Activated naive CD4-positive, alpha-beta T cell treated with anti-CD3 and anti-CD28 coated beads, Interleukin-2, amount 10 ng/mL, durations not matched to agents 7 days and 5 days (primary cell): ENCODE data around the gene KIRREL2.
"Not testable (repeated sequence)": the region's sequence is repeated elsewhere in the genome, so short reads cannot be mapped to it uniquely, and the experiment has no call there.

ENCODE experiments used
- CTCF ChIA-PET: fragments of 350-600 bp; sonication (Branson Sonifier 250); formaldehyde crosslinking; loops from one replicate; lab custom pipeline; 2021; ENCODE audit warnings: antibody characterized with exemption; lab: Charles Lee
- DNase-seq: peaks from one replicate; pipeline ENCODE4 v3.0.0-alpha.2; 2020
- H3K27ac Mint-ChIP-seq: one replicate; pipeline ENCODE4 v1.8.0; 2021; ENCODE audit warnings: mild to moderate bottlenecking, moderate library complexity, mixed read lengths
- H3K27me3 Mint-ChIP-seq: one replicate; pipeline ENCODE4 v1.8.0; 2021; ENCODE audit warnings: mild to moderate bottlenecking, mixed read lengths
- H3K36me3 Mint-ChIP-seq: one replicate; pipeline ENCODE4 v1.8.0; 2021; ENCODE audit warnings: mixed read lengths
- H3K4me1 Mint-ChIP-seq: one replicate; pipeline ENCODE4 v1.8.0; 2021; ENCODE audit warnings: mixed read lengths
- H3K4me3 Mint-ChIP-seq: one replicate; pipeline ENCODE4 v1.8.0; 2021; ENCODE audit warnings: mild to moderate bottlenecking, moderate library complexity, mixed read lengths
- H3K9me3 Mint-ChIP-seq: one replicate; pipeline ENCODE4 v1.8.0; 2021; ENCODE audit warnings: mixed read lengths

KIRREL2 gene

DNA sequence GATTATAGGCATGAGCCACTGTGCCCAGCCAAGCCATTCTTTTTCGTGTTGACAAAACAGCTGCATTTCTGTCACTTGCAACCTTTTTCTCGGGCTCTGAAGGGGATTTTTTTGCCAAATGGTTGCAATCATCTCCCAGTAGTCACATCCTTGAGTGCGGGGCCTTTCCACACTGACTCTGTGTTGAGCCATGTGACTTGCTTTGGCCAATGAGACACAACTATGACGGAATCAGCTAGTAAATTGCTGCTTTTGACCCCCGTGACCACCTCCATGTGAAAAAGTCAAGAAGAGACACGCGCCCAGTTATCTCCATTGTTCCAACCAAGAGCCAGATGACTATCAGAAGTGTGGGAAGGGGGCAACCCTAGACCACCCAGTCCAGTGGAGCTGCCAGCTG, 22.7 kb upstream of the KIRREL2 start:
- Mint-ChIP-seq H3K4me3 (no peak overlapping the region), H3K27ac (no peak overlapping the region), H3K9me3 (peaks cover 2% of the 10 kb centered on the region), H3K36me3 (no peaks in the 10 kb centered on the region), H3K27me3 (peaks cover 42% of the 10 kb centered on the region), H3K4me1 (no peaks in the 10 kb centered on the region)
- CTCF ChIA-PET = no interaction called here
- no peak for DNase-seq

DNA sequence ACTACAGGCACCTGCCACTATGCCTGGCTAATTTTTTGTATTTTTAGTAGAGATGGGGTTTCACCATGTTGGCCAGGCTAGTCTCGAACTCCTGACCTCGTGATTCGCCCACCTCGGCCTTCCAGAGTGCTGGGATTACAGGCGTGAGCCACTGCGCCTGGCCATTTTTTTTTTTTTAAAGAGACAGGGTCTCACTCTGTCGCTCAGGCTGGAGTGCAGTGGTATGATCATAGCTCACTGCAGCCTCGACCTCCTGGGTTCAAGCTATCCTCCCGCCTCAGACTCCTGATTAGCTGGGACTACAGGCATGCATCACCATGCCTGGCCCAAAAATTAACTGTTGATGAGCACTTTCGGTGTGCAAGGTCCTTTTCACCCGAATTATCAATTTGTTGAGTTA, 20.6 kb upstream of the KIRREL2 start:
- H3K4me3 Mint-ChIP-seq, H3K27ac Mint-ChIP-seq, CTCF ChIA-PET, H3K4me1 Mint-ChIP-seq, DNase-seq, H3K9me3 Mint-ChIP-seq, H3K36me3 Mint-ChIP-seq: not testable (repeated sequence)
- peaks cover 35% of the 10 kb centered on the region for H3K27me3 Mint-ChIP-seq

DNA sequence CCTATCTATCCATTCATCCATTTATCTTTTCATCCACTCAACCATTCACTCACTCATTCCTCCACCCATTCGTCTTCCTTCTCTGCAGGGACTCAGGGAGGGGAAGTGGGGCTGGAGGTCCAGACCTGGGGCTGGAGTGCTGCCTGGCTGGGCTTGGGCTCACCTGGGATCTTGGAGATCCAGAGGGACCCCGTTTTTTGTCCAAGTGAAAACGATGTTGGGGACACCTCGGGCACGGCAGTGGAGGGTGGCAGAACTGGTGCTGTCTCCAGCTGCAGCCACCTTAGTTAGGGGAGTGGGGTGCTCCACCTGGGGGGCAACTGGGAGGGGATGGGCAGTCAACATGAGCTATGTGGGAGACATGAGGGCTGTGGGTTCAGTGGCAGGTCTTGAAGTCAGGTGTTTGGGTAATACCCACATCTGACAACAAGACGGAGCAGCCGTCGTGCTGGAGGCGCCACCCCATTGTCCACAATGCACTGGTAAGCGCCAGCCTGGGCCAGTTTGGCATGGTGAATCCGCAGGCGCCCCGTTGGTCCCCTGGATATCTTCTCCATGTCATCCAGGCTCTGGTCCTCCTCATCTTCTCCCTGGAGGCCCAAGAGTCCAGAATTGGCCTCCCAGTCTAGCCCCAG, 14.6 kb upstream of the KIRREL2 start:
- H3K36me3 Mint-ChIP-seq = peaks cover 3% of the 10 kb centered on the region
- H3K4me1 Mint-ChIP-seq = peaks cover 15% of the 10 kb centered on the region
- DNase-seq = no peak
- peaks cover 55% of the 10 kb centered on the region for H3K27me3 Mint-ChIP-seq
- no peak overlapping the region for H3K27ac Mint-ChIP-seq
- H3K9me3 Mint-ChIP-seq = peaks cover 3% of the 10 kb centered on the region
- CTCF ChIA-PET = interaction anchor here (0.6 kb wide), 1 partner anchor 251 kb away, joined by 3 read pairs; no protein-coding TSS in a partner anchor
- H3K4me3 Mint-ChIP-seq = no peak overlapping the region

DNA sequence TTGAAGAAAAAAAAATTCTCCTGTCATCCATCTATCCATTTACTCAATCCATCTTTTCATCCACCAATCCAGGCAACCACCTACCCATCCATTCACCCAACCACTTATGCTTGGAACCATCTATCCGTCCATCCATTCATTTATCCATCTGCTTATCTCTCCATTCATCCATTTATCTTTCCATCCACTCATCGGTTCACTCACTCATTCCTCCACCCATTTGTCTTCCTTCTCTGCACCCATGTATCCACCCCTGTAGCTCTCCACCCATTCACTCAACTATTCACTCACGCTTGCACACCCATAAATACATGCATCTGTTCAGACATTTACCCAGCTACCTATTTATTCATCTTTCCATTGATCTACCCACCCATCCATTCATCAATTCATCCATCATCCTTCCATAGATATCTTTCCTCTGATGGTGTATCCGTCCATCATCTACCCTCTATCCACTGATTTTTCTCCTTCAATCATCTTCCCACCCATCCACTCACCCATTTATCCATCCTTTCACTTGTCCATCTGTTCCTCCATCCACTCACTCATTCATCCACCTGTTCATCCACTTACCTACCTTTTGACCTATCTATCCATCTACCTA, 13.9 kb upstream of the KIRREL2 start:
- DNase-seq = no peak
- CTCF ChIA-PET = interaction anchor here (0.6 kb wide), 1 partner anchor 252 kb away, joined by 3 read pairs; no protein-coding TSS in a partner anchor
- Mint-ChIP-seq H3K4me3 (no peak overlapping the region), H3K4me1 (peaks cover 15% of the 10 kb centered on the region), H3K27me3 (peaks cover 58% of the 10 kb centered on the region), H3K36me3 (peaks cover 3% of the 10 kb centered on the region), H3K27ac (no peak overlapping the region), H3K9me3 (peaks cover 3% of the 10 kb centered on the region)

DNA sequence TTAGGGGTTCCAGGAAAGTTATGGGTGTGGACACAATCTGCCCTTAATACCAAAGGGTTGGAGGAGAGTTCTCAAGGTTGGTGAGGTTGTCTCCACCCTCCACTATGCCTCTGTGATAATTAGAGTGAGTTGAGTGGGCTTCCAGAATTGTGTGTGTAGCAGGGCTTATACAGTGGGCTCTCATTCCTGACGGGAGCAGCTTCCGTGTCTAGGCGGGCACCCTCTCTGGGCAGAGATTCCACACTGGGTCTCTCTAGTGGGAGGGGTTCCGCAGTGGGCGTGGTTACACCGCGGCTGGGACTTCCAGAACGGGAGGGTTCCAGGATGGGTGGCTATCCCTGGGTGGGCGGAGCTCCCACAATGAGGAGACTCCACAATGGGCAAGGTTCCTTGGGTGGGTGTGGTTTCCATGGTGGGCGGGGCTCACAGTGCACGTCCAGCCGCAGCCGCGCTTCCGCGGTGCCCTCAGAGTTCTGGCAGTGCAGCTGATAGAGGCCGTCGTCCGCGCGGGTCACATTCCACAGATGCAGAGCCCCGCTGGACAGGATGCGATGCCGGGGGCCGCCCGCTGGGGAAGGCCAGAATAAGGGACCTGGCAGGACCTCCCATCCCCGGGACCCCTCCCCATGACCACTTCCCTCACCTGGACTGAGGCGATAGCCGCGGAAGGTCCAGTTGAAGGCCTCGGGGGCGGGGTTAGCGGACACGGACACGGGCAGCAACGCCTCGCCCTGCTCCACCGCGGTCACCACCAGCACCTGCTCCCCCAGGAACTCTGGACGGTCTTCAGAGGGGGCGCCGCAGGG, 12.8 kb upstream of the KIRREL2 start:
- DNase-seq = peak; percentile 34
- H3K4me3 Mint-ChIP-seq = no peak overlapping the region
- H3K4me1 Mint-ChIP-seq = peaks cover 15% of the 10 kb centered on the region
- H3K36me3 Mint-ChIP-seq = peaks cover 3% of the 10 kb centered on the region
- H3K9me3 Mint-ChIP-seq = peaks cover 2% of the 10 kb centered on the region
- CTCF ChIA-PET = no interaction called here
- peaks cover 69% of the 10 kb centered on the region for H3K27me3 Mint-ChIP-seq
- H3K27ac Mint-ChIP-seq = no peak overlapping the region

DNA sequence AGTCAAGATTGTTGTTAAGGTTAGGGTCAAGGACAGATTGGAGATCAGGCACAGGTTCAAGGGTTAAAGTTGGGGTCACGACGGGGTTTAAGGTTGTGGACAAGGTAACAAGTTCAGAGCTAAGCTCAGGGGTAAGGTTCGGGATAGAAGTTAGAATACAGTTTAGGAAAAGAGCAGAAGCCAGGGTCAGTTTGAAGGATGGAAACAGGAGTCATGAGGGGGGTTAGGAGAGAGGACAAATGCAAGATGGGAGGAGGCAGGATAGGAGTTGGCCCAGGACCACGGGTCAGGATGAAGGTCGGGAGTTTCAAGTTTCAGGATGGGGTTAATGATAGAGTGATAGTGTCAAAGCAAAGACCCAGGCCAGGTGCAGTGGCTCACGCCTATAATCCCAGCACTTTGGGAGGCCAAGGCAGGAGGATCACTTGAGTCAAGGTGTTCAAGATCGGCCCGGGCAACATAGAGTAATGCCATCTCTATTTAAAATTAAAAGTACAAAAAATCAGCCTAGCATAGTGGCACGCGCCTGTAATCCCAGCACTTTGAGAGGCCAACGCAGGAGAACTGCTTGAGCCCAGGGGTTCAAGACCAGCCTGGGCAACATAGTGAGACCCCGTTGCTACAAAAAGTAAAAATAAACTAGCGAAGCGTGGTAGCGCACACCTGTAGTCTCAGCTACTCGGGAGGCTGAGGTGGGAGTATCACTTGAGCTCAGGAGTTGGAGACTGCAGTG, 12.1 kb upstream of the KIRREL2 start:
- H3K27me3 Mint-ChIP-seq = peaks cover 77% of the 10 kb centered on the region
- H3K27ac Mint-ChIP-seq = no peak overlapping the region
- H3K4me1 Mint-ChIP-seq = peaks cover 15% of the 10 kb centered on the region
- H3K9me3 Mint-ChIP-seq = no peaks in the 10 kb centered on the region
- H3K36me3 Mint-ChIP-seq = peaks cover 3% of the 10 kb centered on the region
- CTCF ChIA-PET = no interaction called here
- DNase-seq = no peak
- no peak overlapping the region for H3K4me3 Mint-ChIP-seq

DNA sequence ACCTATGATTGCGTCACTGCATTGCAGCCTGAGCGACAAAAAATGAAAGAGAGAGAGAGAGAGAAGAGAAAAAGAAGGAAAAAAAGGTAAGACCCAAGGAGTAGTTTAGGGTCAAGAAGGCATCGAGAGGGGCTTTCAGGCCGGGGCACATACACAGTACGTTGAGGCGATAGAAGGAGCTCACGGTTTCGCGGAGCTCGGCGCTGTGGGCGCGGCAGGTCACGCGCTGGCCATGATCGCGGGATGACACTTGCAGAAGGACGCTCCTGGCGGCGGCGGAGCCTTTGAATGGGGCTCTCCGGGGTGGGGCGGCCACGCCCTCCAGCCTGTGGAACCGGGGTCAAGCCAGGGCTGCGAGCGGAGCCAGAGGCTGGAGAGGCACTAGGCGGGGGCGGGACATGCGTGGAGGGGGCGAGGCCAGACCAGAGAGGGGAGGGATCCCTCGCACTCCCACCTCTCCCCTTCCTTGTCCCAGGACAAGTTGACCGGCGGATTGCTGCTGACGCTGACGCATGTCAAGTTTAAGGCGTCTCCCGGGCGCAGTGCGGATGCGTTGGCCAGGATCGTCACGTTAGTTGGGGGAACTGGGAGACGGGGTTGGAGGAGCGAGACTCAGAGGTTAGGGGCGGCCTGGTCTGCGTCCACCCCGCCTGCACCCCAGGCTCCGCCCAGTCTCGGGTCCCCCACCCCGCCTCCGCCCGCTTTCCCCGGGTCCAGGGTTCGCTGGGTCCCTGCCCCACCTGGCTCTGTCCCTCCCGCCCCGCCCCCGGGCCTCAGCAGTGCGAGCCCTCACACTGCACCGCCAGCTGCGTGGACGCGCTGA, 11.3 kb upstream of the KIRREL2 start:
- Mint-ChIP-seq H3K4me1 (peaks cover 15% of the 10 kb centered on the region), H3K27me3 (peaks cover 84% of the 10 kb centered on the region), H3K4me3 (peak overlapping the region; percentile 16), H3K36me3 (peaks cover 3% of the 10 kb centered on the region), H3K9me3 (no peaks in the 10 kb centered on the region), H3K27ac (no peak overlapping the region)
- peak; percentile 30 for DNase-seq
- CTCF ChIA-PET = no interaction called here

DNA sequence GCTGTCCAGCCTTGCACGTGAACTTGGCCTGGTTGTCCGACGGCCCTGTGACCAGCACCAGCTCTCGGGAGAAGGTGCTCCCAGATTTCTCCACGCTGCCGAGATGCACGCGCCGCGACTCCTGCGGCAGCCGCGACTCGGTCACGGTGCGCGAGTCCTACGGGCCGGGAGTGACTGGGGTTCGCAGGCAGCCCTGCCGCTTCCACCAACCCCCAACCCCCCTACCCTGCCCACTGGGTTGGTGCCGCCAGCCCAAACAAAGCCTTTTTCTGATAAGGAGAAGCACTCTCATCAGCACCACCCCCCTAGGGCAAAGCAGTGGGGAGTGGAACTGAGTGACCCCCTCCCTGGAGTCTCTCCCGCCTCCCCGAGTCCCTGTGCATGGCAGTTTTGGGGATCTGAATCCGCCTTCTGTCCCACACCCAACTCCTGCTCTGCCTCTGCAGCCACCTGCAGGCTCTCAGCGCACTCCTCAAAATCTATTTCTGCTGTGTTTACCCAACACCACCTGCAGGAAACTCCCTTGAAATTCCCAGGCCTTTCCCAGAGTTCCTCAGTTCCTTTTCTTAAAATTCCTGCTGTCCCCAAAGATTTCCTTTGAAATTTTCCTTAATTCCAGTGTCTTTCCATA, 10.6 kb upstream of the KIRREL2 start:
- H3K27me3 Mint-ChIP-seq = peaks cover 91% of the 10 kb centered on the region
- peaks cover 3% of the 10 kb centered on the region for H3K36me3 Mint-ChIP-seq
- no peaks in the 10 kb centered on the region for H3K9me3 Mint-ChIP-seq
- CTCF ChIA-PET = no interaction called here
- DNase-seq = no peak
- peak overlapping the region; percentile 4 for H3K4me3 Mint-ChIP-seq
- peak overlapping the region; percentile 26 for H3K27ac Mint-ChIP-seq
- peaks cover 15% of the 10 kb centered on the region for H3K4me1 Mint-ChIP-seq

DNA sequence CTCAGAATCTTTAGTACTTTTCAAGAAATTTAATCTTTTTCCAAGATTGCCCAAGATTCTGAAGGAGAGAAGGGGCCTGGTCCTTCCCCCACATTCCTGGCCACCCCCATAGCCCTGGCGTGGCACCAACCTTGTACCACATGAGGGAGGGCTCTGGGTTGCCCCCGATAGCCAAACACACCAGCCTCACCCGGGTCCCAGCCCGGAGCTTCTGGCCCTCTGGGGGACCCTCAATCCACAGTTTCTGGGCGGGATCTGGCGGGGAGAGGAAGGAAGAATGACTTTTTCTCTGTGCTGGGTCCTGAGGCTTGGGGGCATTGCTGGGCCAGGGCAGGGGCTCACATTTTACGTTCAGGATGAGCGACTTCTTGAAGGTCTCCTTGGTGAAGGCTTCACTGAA, 8.8 kb upstream of the KIRREL2 start:
- peaks cover 15% of the 10 kb centered on the region for H3K4me1 Mint-ChIP-seq

DNA sequence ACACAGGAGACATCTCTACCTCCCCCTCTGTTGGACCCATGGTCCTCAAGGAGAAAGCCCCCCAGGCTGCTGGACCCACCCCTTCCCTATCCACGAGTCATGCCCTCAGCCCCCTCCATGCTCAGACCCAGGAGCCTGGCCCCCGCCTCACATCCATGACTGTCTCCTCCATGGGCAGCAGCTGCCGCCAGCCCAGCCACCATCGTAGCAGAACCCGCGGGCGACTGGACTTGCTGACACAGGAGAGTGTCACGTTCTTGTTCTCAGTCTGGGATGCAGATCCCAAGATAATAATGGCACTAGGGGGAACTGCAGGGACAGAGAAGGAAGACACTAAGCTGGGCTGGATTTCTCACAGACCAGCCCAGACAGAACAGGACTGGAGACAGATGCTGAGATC, 8.2 kb upstream of the KIRREL2 start:
- CTCF ChIA-PET = no interaction called here
- peaks cover 3% of the 10 kb centered on the region for H3K36me3 Mint-ChIP-seq
- H3K4me1 Mint-ChIP-seq = peaks cover 15% of the 10 kb centered on the region
- H3K4me3 Mint-ChIP-seq = no peak overlapping the region
- no peaks in the 10 kb centered on the region for H3K9me3 Mint-ChIP-seq
- DNase-seq = no peak
- H3K27ac Mint-ChIP-seq = no peak overlapping the region
- peaks cover 99% of the 10 kb centered on the region for H3K27me3 Mint-ChIP-seq

More for the DNA sequence above, 8.8 kb upstream of the KIRREL2 start:
- DNase-seq = no peak
- Mint-ChIP-seq H3K9me3 (no peaks in the 10 kb centered on the region), H3K36me3 (peaks cover 3% of the 10 kb centered on the region), H3K27ac (no peak overlapping the region), H3K4me3 (no peak overlapping the region), H3K27me3 (peaks cover 99% of the 10 kb centered on the region)
- CTCF ChIA-PET = no interaction called here

DNA sequence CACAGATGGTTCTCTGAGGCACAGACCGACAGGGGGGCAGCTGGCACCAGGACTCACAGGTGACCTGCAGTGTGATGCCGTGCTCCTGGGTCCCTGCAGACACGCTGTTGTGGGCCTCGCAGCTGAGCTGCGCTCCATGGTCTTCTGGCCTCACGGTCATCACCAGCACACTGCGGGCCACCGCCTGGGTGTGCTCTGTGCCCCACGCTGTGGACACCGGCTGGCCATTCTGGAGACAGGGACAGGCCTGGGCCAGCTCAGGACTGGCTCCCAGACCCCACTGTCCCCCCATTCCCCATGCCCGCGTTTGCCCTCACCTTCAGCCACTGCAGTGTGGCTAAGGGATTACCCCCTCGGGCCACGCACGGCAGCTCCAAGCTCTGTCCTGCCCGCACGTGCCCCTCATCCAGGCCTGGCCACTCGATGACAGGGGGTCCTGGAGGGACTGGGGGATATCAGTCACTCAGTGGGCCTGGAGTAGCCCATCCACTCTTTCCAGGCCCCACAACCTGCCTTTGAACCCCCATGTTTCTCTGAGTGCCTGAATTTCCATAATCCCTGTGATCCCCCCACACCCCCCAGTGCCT, 7.7 kb upstream of the KIRREL2 start:
- H3K4me3 Mint-ChIP-seq = no peak overlapping the region
- H3K9me3 Mint-ChIP-seq = no peaks in the 10 kb centered on the region
- H3K27ac Mint-ChIP-seq = no peak overlapping the region
- H3K4me1 Mint-ChIP-seq = peaks cover 15% of the 10 kb centered on the region
- no peak for DNase-seq
- peaks cover 3% of the 10 kb centered on the region for H3K36me3 Mint-ChIP-seq
- CTCF ChIA-PET = no interaction called here
- H3K27me3 Mint-ChIP-seq = peaks cover 97% of the 10 kb centered on the region

DNA sequence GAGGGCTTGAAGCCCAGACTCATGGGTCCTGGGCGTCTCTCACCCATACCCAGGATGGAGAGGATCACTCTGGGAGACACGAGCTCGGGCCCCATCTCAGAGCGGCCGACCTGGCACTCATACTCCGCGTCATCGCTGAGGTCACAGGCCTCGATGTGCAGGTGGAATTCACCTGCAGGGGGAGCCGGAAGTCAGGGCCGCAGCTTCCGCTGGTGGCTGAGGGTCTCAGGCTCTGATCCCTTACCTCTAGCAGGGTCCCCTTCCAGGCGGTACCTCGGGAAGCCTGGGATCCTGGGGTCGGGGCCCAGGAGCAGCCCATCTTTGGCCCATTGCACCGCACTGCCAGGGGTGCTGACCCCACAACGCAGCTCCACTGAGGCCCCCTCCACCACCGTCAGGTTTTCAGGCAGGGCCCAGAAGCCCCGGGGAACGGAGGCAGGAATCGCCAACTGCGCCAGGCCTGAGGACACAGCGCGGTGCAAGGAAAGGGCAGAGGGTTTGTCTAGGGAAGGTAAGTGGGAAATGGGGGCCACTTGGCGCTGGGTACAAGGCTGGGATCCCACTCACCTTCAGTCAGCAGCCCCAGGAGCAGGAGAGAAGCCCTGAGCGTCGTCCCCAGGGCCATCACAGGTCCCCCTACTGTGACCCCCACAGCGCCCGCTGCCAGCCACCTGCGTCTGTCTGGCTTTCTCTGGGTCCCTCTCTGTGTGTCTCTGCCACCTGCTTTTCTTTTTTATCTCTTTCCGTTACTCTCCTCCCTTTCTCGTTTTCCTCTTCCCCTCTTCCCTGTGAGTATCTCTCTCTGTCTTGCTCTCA, 5.3 kb upstream of the KIRREL2 start:
- Mint-ChIP-seq H3K36me3 (no peaks in the 10 kb centered on the region), H3K4me3 (no peak overlapping the region), H3K27ac (no peak overlapping the region), H3K27me3 (peaks cover 96% of the 10 kb centered on the region), H3K9me3 (no peaks in the 10 kb centered on the region), H3K4me1 (peaks cover 3% of the 10 kb centered on the region)
- DNase-seq = no peak
- CTCF ChIA-PET = no interaction called here
